Ovary (tissue), 3 donors: ENCODE results near the gene LGI2.

Experiments
- CTCF ChIP-seq, 3 donors: fragments of 450-650 bp in 2 of 3; fragments of 200-600 bp in 1 of 3; IDR thresholded peaks; one replicate each; pipeline versions ENCODE4 v1.5.1 to v1.8.0; 2016 to 2022; ENCODE audit warnings: antibody characterized with exemption in 3 of 3, mild to moderate bottlenecking in 1 of 3
- EP300 ChIP-seq: sonication (generic); formaldehyde crosslinking; IDR thresholded peaks from one replicate; pipeline ENCODE4 v1.6.1; 2017; ENCODE audit warnings: antibody characterized with exemption
- POLR2A ChIP-seq: fragments of 450-650 bp; IDR thresholded peaks from one replicate; pipeline ENCODE4 v1.6.1; 2017; ENCODE audit warnings: antibody characterized with exemption, mild to moderate bottlenecking, moderate library complexity
- donor health status: DM: no; HTN: no; CAD: no.

GRCh38 chr4:24969486-24969885, 61.3 kb downstream of the LGI2 start:
- TF ChIP-seq CTCF (IDR thresholded peaks at IDR 0.05) (no peak), POLR2A (no peak), EP300 (no peak)
